ENCODE results near the gene USP20. TPM values are rescaled to one million over a fixed set of nuclear protein-coding genes. Genes with fewer than 3 reads are reported as not detected.

The USP20 gene
- polyA plus RNA-seq, 1 of the 3 experiments (the other 2 are of a cell fraction): 22.5 TPM

DNA sequence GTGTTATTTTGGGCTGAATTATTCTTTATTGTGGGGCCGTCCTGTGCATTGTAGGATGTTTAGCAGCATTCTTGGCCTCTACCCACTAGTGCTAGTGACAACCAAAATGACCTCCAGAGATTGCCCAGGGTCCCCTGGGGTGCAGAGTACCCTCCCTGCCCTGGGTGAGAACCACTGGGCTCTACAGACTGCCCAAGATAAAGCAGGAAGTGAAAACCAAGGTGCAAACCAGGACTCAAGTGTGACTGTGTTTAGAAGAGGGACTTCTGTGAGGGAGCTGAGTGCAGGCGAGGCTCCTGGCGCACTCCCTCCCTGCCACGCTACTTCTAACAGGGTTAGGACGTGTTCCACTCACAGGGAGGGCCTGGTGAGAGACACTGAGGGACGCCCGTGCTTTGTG is 41.6 kb downstream of the USP20 start (continued):
- TF ChIP-seq EZH2phosphoT487 (IDR thresholded peaks at IDR 0.05; ENCODE audit: borderline replicate concordance, low read depth) (no peak), GATA2 (CRISPR knock-in tag; IDR thresholded peaks at IDR 0.05) (no peak)

DNA sequence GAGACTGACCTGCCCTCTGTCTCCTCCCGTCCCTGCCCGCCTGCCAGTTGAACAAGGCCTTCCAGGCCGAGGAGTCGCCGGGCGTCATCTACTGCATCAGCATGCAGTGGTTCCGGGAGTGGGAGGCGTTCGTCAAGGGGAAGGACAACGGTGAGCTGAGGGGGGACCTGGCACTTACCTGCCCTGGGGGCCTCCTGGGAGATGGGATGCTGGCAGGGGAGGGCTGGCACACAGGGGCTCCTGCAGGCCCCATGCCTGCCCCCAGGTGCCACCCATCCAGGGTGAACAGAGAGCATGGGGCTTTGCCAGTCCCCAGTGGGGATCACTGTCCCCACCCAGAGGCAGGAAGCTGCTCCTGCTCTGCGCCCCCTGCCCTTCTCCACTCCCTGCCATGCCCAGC is 43.0 kb downstream of the USP20 start:
- CTCF ChIA-PET: no interaction called here
- TF ChIP-seq NRF1 (IDR thresholded peaks at IDR 0.05; ENCODE audit: low read depth, low read length) (no peak), MXI1 (IDR thresholded peaks at IDR 0.05; ENCODE audit: low read depth, low read length) (no peak), GABPA (IDR thresholded peaks at IDR 0.05; ENCODE audit: low read depth) (no peak), SIN3A (IDR thresholded peaks at IDR 0.05; ENCODE audit: borderline replicate concordance, low read depth, low read length) (no peak), RCOR1 (IDR thresholded peaks at IDR 0.05; ENCODE audit: low read length) (no peak), TCF12 (IDR thresholded peaks at IDR 0.05) (no peak), TEAD4 (IDR thresholded peaks at IDR 0.05; ENCODE audit: borderline replicate concordance, insufficient read depth) (no peak), FOXM1 (IDR thresholded peaks at IDR 0.05; ENCODE audit: low read depth) (no peak), POLR2AphosphoS5 (IDR thresholded peaks at IDR 0.05; ENCODE audit: low read depth, low read length) (no peak), MEF2A (IDR thresholded peaks at IDR 0.05; ENCODE audit: borderline replicate concordance, low read depth) (no peak), EZH2phosphoT487 (IDR thresholded peaks at IDR 0.05; ENCODE audit: borderline replicate concordance, low read depth) (no peak), JUND (IDR thresholded peaks at IDR 0.05) (no peak), RAD21 (IDR thresholded peaks at IDR 0.05; ENCODE audit: low read length) (no peak), SMC3 (IDR thresholded peaks at IDR 0.05; ENCODE audit: low read depth, low read length) (no peak)
- TF ChIP-seq, protein P1, sequence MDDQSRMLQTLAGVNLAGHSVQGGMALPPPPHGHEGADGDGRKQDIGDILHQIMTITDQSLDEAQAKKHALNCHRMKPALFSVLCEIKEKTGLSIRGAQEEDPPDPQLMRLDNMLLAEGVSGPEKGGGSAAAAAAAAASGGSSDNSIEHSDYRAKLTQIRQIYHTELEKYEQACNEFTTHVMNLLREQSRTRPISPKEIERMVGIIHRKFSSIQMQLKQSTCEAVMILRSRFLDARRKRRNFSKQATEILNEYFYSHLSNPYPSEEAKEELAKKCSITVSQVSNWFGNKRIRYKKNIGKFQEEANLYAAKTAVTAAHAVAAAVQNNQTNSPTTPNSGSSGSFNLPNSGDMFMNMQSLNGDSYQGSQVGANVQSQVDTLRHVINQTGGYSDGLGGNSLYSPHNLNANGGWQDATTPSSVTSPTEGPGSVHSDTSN (IDR thresholded peaks at IDR 0.05): no peak
- TF ChIP-seq, protein P2, sequence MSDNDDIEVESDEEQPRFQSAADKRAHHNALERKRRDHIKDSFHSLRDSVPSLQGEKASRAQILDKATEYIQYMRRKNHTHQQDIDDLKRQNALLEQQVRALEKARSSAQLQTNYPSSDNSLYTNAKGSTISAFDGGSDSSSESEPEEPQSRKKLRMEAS (IDR thresholded peaks at IDR 0.05; ENCODE audit: low read depth): no peak
- TF ChIP-seq, protein P3, sequence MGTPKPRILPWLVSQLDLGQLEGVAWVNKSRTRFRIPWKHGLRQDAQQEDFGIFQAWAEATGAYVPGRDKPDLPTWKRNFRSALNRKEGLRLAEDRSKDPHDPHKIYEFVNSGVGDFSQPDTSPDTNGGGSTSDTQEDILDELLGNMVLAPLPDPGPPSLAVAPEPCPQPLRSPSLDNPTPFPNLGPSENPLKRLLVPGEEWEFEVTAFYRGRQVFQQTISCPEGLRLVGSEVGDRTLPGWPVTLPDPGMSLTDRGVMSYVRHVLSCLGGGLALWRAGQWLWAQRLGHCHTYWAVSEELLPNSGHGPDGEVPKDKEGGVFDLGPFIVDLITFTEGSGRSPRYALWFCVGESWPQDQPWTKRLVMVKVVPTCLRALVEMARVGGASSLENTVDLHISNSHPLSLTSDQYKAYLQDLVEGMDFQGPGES (IDR thresholded peaks at IDR 0.05; ENCODE audit: low read depth, low read length): no peak
- no peak overlapping the region for H3K9ac ChIP-seq
- no peaks in the 10 kb centered on the region for H3K9me3 ChIP-seq
- no peaks in the 10 kb centered on the region for H3K27me3 ChIP-seq (ENCODE audit: insufficient read depth)
- peaks cover 0 to 22% of the 10 kb centered on the region in 2 experiments for H3K36me3 ChIP-seq (replicated peaks in 1 of 2; ENCODE audit: control insufficient read depth in 1 of 2, insufficient read depth in 2 of 2, low read length in 1 of 2)
- H3K27ac ChIP-seq (ENCODE audit: low read depth in 2 of 2, low read length in 1 of 2): no peak overlapping the region
- peaks cover 0 to 29% of the 10 kb centered on the region in 2 experiments; a peak in 2 of 4 replicates for H3K4me1 ChIP-seq (ENCODE audit: control insufficient read depth in 1 of 2, insufficient read depth in 2 of 2, low read depth in 1 of 2, low read length in 1 of 2)
- POLR2A ChIA-PET: no interaction called here
- H3K4me2 ChIP-seq: no peak overlapping the region
- 93% methylated on average over 10 of the region's 11 CpGs for WGBS (ENCODE audit: low lambda C conversion rate)
- no peaks in the 10 kb centered on the region for H3K79me2 ChIP-seq (ENCODE audit: insufficient read depth)
- no peaks in the 10 kb centered on the region for H3K9me2 ChIP-seq
- H3F3A ChIP-seq (replicated peaks; ENCODE audit: insufficient read depth): no peaks in the 10 kb centered on the region
- H3K4me3 ChIP-seq (ENCODE audit: low read depth in 2 of 2, low read length in 1 of 2): no peak overlapping the region
- DNase-seq: no peak
- H2AFZ ChIP-seq (ENCODE audit: low read depth): no peak overlapping the region
- no peaks in the 10 kb centered on the region for H4K20me1 ChIP-seq (ENCODE audit: insufficient read depth)
